GM19035 (cell line): ENCODE results near the gene SPTBN1.

ENCODE experiments used
- ATAC-seq: cut with Tn5 transposase; IDR thresholded peaks from one replicate; pipeline ENCODE4 v1.9.1; 2021; ENCODE audit not compliant: unreplicated experiment

SPTBN1 gene

GRCh38 chr2:54455563-54456361 lies at the start of gene SPTBN1:
TSS of gene SPTBN1 (plus strand) at chr2:54456327. CDS start at chr2:54526419, 70,092 bp downstream.
- peak; percentile 40 for ATAC-seq

- no peak for ATAC-seq
Observed at GRCh38 chr2:54407693-54408092, 48.4 kb upstream of the SPTBN1 start.

- no peak for ATAC-seq
Observed at GRCh38 chr2:54408288-54408687, 47.8 kb upstream of the SPTBN1 start.

GRCh38 chr2:54409752-54410151 lies 46.4 kb upstream of the SPTBN1 start:
- ATAC-seq: no peak

- no peak for ATAC-seq
Observed at GRCh38 chr2:54411801-54412354, 44.2 kb upstream of the SPTBN1 start.

GRCh38 chr2:54416166-54416813 lies 39.8 kb upstream of the SPTBN1 start:
- no peak for ATAC-seq

- ATAC-seq: no peak
Observed at GRCh38 chr2:54416938-54417337, 39.2 kb upstream of the SPTBN1 start.

- ATAC-seq: no peak
Observed at GRCh38 chr2:54417577-54417976, 38.5 kb upstream of the SPTBN1 start.

GRCh38 chr2:54419388-54419787 lies 36.7 kb upstream of the SPTBN1 start:
- no peak for ATAC-seq

- ATAC-seq: no peak
Observed at GRCh38 chr2:54419855-54420523, 36.1 kb upstream of the SPTBN1 start.

GRCh38 chr2:54420524-54421172 lies 35.5 kb upstream of the SPTBN1 start:
- ATAC-seq: no peak

GRCh38 chr2:54422072-54422581 lies 34.0 kb upstream of the SPTBN1 start:
- ATAC-seq: no peak

GRCh38 chr2:54423213-54423612 lies 32.9 kb upstream of the SPTBN1 start:
- ATAC-seq: no peak

GRCh38 chr2:54424555-54425163 lies 31.5 kb upstream of the SPTBN1 start:
- no peak for ATAC-seq

- ATAC-seq: no peak
Observed at GRCh38 chr2:54428108-54428831, 27.9 kb upstream of the SPTBN1 start.

- ATAC-seq: no peak
Observed at GRCh38 chr2:54429054-54429453, 27.1 kb upstream of the SPTBN1 start.

- ATAC-seq: no peak
Observed at GRCh38 chr2:54429811-54430551, 26.1 kb upstream of the SPTBN1 start.

GRCh38 chr2:54430649-54431048 lies 25.5 kb upstream of the SPTBN1 start:
- ATAC-seq: no peak
